OCI-LY1 (cell line): ENCODE data around the gene SDK2.

Experiments used
- H2AFZ ChIP-seq: fragments of 200-600 bp; sonication (generic), shearing (Covaris generic); 2 replicates; pipeline ENCODE4 v1.6.0; 2014; ENCODE audit warnings: antibody characterized with exemption, mild to moderate bottlenecking, low read length
- H3F3A ChIP-seq: fragments of 200-600 bp; sonication (generic), shearing (Covaris generic); 2 replicates; pipeline ENCODE4 v1.6.0; 2014; ENCODE audit warnings: mild to moderate bottlenecking, antibody characterized with exemption, low read length, moderate library complexity; ENCODE audit not compliant: insufficient read depth
- H3K27ac ChIP-seq: fragments of 200-600 bp; sonication (generic); 2 replicates; pipeline ENCODE4 v1.5.1; 2014; ENCODE audit warnings: low read length, mixed run types, mild to moderate bottlenecking, low read depth; ENCODE audit not compliant: poor library complexity, severe bottlenecking
- H3K27me3 ChIP-seq: fragments of 200-600 bp; sonication (generic); 2 replicates; pipeline ENCODE4 v1.6.0; 2014; ENCODE audit warnings: antibody characterized with exemption, mild to moderate bottlenecking, low read length, moderate library complexity; ENCODE audit not compliant: insufficient read depth
- H3K36me3 ChIP-seq: fragments of 200-600 bp; sonication (generic); 2 replicates; pipeline ENCODE4 v1.6.1; 2014; ENCODE audit warnings: mild to moderate bottlenecking, antibody characterized with exemption, low read length, moderate library complexity, mixed read lengths; ENCODE audit not compliant: insufficient read depth
- H3K4me1 ChIP-seq: fragments of 200-600 bp; sonication (generic); 2 replicates; pipeline ENCODE4 v1.5.1; 2014; ENCODE audit warnings: mild to moderate bottlenecking, low read length, moderate library complexity; ENCODE audit not compliant: insufficient read depth, severe bottlenecking
- H3K4me2 ChIP-seq: fragments of 200-600 bp; sonication (generic), shearing (Covaris generic); 2 replicates; pipeline ENCODE4 v1.6.1; 2014; ENCODE audit warnings: low read length
- H3K4me3 ChIP-seq: fragments of 200-600 bp; sonication (generic); 2 replicates; pipeline ENCODE4 v1.5.1; 2014; ENCODE audit warnings: low read length, low read depth, mild to moderate bottlenecking, mixed read lengths; ENCODE audit not compliant: poor library complexity, severe bottlenecking
- H3K79me2 ChIP-seq: fragments of 200-600 bp; shearing (Covaris generic); 2 replicates; pipeline ENCODE4 v1.6.1; 2016; ENCODE audit warnings: mixed run types, low read length, mixed read lengths; ENCODE audit not compliant: insufficient read depth
- H3K9ac ChIP-seq: fragments of 200-600 bp; sonication (generic), shearing (Covaris generic); 2 replicates; pipeline ENCODE4 v1.6.1; 2014; ENCODE audit warnings: mild to moderate bottlenecking, low read length, mixed read lengths
- H3K9me2 ChIP-seq: fragments of 200-600 bp; sonication (generic), shearing (Covaris generic); 2 replicates; pipeline ENCODE4 v1.6.1; 2014; ENCODE audit warnings: low read depth, mild to moderate bottlenecking, low read length, mixed read lengths
- H3K9me3 ChIP-seq: fragments of 200-600 bp; shearing (Covaris generic); 2 replicates; pipeline ENCODE4 v1.6.1; 2014; ENCODE audit warnings: low read length, mixed read lengths
- H4K20me1 ChIP-seq: fragments of 200-600 bp; sonication (generic), shearing (Covaris generic); 2 replicates; pipeline ENCODE4 v1.6.0; 2016; ENCODE audit warnings: mild to moderate bottlenecking, low read length; ENCODE audit not compliant: insufficient read depth
- CTCF ChIP-seq: fragments of 200-600 bp; sonication (generic), shearing (Covaris generic); IDR thresholded peaks from 2 replicates; pipeline ENCODE4 v1.5.1; 2017; ENCODE audit warnings: mild to moderate bottlenecking, antibody characterized with exemption, low read length, moderate library complexity, mixed read lengths
- EZH2 ChIP-seq: fragments of 200-600 bp; sonication (generic), shearing (Covaris generic); IDR thresholded peaks from 2 replicates; pipeline ENCODE4 v1.8.0; 2017; ENCODE audit warnings: borderline replicate concordance, mixed run types, mild to moderate bottlenecking, antibody characterized with exemption, low read length, moderate library complexity, mixed read lengths

Gene SDK2

DNA sequence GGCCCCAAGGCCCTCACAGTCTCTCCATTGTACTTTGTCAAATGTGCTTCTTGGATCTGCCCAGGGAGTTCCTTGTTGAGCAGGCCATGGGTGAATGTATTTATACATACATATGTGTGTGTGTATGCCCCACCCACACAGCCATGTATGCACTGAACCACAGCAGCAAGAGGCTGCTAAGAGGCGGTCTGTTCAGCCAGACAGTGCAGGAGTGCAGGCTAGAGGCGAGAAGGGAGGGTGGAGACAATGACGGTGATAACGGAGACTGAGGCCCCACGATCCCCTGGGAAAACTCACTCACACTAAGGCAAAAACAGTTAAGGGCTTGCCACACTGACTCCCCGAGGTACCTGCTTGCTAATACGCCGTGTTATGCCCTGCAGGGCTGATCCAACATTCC, 181.4 kb downstream of the SDK2 start:
- Histone ChIP-seq H3F3A (no peaks in the 10 kb centered on the region), H3K9ac (no peak overlapping the region), H3K4me1 (no peaks in the 10 kb centered on the region), H3K27me3 (no peaks in the 10 kb centered on the region), H4K20me1 (no peaks in the 10 kb centered on the region), H3K36me3 (no peaks in the 10 kb centered on the region), H3K79me2 (no peaks in the 10 kb centered on the region), H3K9me3 (no peaks in the 10 kb centered on the region), H3K27ac (no peak overlapping the region), H2AFZ (no peak overlapping the region), H3K9me2 (no peaks in the 10 kb centered on the region), H3K4me2 (no peak overlapping the region), H3K4me3 (no peak overlapping the region)
- TF ChIP-seq EZH2: no peak
- TF ChIP-seq CTCF: no peak

- Histone ChIP-seq H4K20me1 (no peaks in the 10 kb centered on the region), H3K27me3 (0 out of 2 replicates have a peak, but pooled peaks cover 6% of the 10 kb centered on the region), H3K4me1 (no peaks in the 10 kb centered on the region), H3K9me2 (no peaks in the 10 kb centered on the region), H3K4me3 (no peak overlapping the region), H3K9me3 (no peaks in the 10 kb centered on the region), H3K27ac (no peak overlapping the region), H3K79me2 (no peaks in the 10 kb centered on the region), H3F3A (no peaks in the 10 kb centered on the region), H3K36me3 (no peaks in the 10 kb centered on the region), H3K9ac (no peak overlapping the region), H3K4me2 (no peak overlapping the region), H2AFZ (no peak overlapping the region)
- TF ChIP-seq EZH2 (no peak), CTCF (no peak)
Observed at GRCh38 chr17:73459980-73460379, 184.3 kb downstream of the SDK2 start.

GRCh38 chr17:73455767-73456166, 188.5 kb downstream of the SDK2 start:
- Histone ChIP-seq H3K79me2 (no peaks in the 10 kb centered on the region), H3K9ac (no peak overlapping the region), H2AFZ (no peak overlapping the region), H3K36me3 (no peaks in the 10 kb centered on the region), H3K27ac (no peak overlapping the region), H4K20me1 (no peaks in the 10 kb centered on the region), H3K9me3 (no peaks in the 10 kb centered on the region), H3K4me2 (no peak overlapping the region), H3K4me3 (no peak overlapping the region), H3F3A (no peaks in the 10 kb centered on the region), H3K27me3 (peaks cover 9% of the 10 kb centered on the region; the same call in 1 of the 2 replicates), H3K4me1 (no peaks in the 10 kb centered on the region), H3K9me2 (no peaks in the 10 kb centered on the region)
- no peak for TF ChIP-seq EZH2
- TF ChIP-seq CTCF: no peak
